K562 (cell line): Measurements from ENCODE around the gene TP53BP2. TPM values are rescaled to one million over a fixed set of nuclear protein-coding genes. Genes with fewer than 3 reads are reported as not detected.

ENCODE experiments used
- ADNP ChIP-seq: fragments of 200-800 bp; sonication (Bioruptor generic); IDR thresholded peaks from 2 replicates; pipeline ENCODE4 v1.6.1; 2016; ENCODE audit warnings: missing genetic modification characterization, missing compliant biosample characterization
- GTF2F1 ChIP-seq: IDR thresholded peaks from 2 replicates; pipeline ENCODE4 v1.6.1; 2011; ENCODE audit warnings: low read depth, low read length, improper control_type of control experiment
- MTA3 ChIP-seq: fragments of 450-650 bp; formaldehyde crosslinking; IDR thresholded peaks from 2 replicates; pipeline ENCODE4 v1.6.1; 2017; ENCODE audit warnings: mild to moderate bottlenecking, borderline replicate concordance
- ZNF395 ChIP-seq: fragments of 200-800 bp; sonication (Bioruptor generic); IDR thresholded peaks from 2 replicates; pipeline ENCODE4 v1.6.1; 2017; ENCODE audit warnings: missing genetic modification characterization, missing compliant biosample characterization
- ZNF639 ChIP-seq, 2 experiments: fragments of 200-800 bp in 1 of 2; sonication (Bioruptor generic) in 1 of 2; sonication (generic) in 1 of 2; formaldehyde crosslinking in 1 of 2; IDR thresholded peaks in 1 of 2; conservative IDR thresholded peaks in 1 of 2; 2 replicates each; pipeline versions ENCODE4 v1.5.0 to v1.6.1; 2016 to 2020; ENCODE audit warnings: missing compliant biosample characterization in 1 of 2, missing genetic modification characterization in 1 of 2, missing genetic modification reagents in 1 of 2
- ZNF707 ChIP-seq: fragments of 250-450 bp; sonication (Bioruptor Pico); conservative IDR thresholded peaks from 2 replicates; pipeline ENCODE4 v1.8.0; 2022; ENCODE audit warnings: inconsistent platforms, mild to moderate bottlenecking, moderate library complexity
- polyA plus RNA-seq, 8 experiments: library from polyadenylated mRNA; depleted of rRNA in 4 of 8; stranded (reverse) in 5 of 8; unstranded in 3 of 8; fragments of >200 nt; fragmentation: Nextera tagmentation in 2 of 8; fragmentation: Illumina TruSeq in 1 of 8; extraction: Ambion mirVana in 2 of 8; extraction: Trizol in 1 of 8; gene quantifications; 2 replicates each; pipeline versions ENCODE4 v1.2.1 to v1.2.3, GENCODE V29; 2011 to 2014; ENCODE audit warnings: inconsistent platforms in 1 of 8, missing spikeins in 1 of 8
- total RNA-seq, 7 experiments: library from RNA; depleted of rRNA in 6 of 7; stranded (reverse); fragments of >200 nt in 6 of 7; fragmentation: Illumina TruSeq in 2 of 7; extraction: Trizol in 2 of 7; gene quantifications; 2 replicates each; pipeline versions ENCODE4 v1.2.1 to v1.2.3, GENCODE V29; 2011 to 2021; ENCODE audit warnings: low replicate concordance in 1 of 7

Gene TP53BP2
- total and polyA plus RNA-seq, 9 of the 15 experiments (the other 6 are each of a cell fraction or from before 2014, with no cell fraction given) = 17.0 to 69.6 (median 40.1) TPM

GRCh38 chr1:223770621-223771315, 75.0 kb downstream of the TP53BP2 start (continued):
- TF ChIP-seq ZNF639 (CRISPR knock-in tag; conservative IDR thresholded peaks at IDR 0.05 in 1 of 2, IDR thresholded peaks at IDR 0.05 in 1 of 2) (no peak; a peak in 1 of 4 replicates), ADNP (no peak), ZNF395 (CRISPR knock-in tag) (no peak), GTF2F1 (no peak), ZNF707 (CRISPR knock-in tag) (no peak), MTA3 (no peak)
- TF ChIP-seq, all 486 proteins: peak for 11
